Hepatocyte (in vitro differentiated cells): ENCODE measurements around the gene CRACDL.

Experiments used
- CTCF ChIP-seq: fragments of 200-600 bp; sonication (generic); IDR thresholded peaks from 2 replicates; pipeline ENCODE4 v1.5.1; 2016; ENCODE audit warnings: antibody characterized with exemption, mild to moderate bottlenecking; ENCODE audit not compliant: poor library complexity
- EZH2 ChIP-seq: fragments of 200-600 bp; sonication (generic); IDR thresholded peaks from 2 replicates; pipeline ENCODE4 v1.6.1; 2016; ENCODE audit warnings: antibody characterized with exemption, mild to moderate bottlenecking, borderline replicate concordance

DNA sequence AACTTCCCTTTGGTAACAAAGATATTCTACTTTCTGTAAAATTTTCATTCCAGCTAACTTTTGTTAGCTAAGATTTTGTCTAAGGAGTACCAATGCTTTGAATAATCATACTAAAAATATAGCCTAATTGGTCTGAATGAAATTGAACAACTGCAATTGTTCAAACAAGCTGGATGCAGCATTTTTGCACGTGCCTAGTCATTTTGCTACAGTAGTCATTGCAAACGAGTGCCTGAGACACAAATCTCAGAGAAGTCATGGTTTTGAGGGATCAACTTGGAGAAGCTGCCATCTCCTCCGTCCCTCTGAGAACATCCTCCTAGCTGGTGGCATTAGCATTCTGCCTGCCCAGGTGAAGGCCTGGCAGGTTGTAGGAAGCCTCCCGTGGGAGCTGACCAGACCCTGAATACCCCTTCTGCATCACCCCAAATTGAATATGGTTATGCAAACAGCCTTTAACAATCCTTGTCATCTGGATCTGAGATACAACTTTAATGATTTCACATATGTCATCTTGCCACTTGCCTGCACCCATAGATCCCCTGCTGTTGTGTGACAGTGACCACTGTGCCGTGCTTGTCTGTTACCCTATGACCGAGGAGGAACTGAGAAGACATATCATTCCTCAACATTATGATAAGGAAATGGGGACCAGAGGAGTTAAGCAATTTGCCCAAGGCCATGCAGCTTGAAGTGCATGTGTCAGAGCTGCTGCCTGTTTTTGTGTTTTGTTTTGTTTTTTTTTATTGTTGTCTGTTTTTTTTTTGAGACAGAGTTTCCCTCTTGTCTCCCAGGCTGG lies 176.0 kb downstream of the CRACDL start:
- TF ChIP-seq CTCF = no peak
- TF ChIP-seq EZH2 = no peak
